ENCODE results near the gene BLM.

DNA sequence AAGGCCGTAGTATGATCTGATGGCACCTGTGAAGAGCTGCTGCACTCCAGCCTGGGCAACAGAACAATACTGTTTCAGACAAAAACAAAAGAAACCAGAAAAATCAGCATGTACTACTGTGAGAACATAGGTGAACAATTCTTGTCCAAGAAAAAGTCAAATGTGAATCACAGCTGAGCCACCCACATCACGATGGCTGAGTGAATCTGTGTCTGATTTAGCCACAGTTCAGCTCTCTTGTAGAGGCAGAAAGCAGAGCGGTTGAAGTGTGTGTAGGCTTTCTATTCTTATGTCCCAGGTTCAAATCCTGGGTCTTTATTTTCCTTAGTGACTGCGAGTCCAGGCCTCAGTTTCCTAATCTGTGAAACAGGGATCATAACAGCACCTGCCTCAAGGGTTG lies 146.8 kb downstream of the BLM start:
- TF ChIP-seq, protein P1, sequence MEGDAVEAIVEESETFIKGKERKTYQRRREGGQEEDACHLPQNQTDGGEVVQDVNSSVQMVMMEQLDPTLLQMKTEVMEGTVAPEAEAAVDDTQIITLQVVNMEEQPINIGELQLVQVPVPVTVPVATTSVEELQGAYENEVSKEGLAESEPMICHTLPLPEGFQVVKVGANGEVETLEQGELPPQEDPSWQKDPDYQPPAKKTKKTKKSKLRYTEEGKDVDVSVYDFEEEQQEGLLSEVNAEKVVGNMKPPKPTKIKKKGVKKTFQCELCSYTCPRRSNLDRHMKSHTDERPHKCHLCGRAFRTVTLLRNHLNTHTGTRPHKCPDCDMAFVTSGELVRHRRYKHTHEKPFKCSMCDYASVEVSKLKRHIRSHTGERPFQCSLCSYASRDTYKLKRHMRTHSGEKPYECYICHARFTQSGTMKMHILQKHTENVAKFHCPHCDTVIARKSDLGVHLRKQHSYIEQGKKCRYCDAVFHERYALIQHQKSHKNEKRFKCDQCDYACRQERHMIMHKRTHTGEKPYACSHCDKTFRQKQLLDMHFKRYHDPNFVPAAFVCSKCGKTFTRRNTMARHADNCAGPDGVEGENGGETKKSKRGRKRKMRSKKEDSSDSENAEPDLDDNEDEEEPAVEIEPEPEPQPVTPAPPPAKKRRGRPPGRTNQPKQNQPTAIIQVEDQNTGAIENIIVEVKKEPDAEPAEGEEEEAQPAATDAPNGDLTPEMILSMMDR (IDR thresholded peaks at IDR 0.05) = no peak
- no peak for TF ChIP-seq EZH2 (IDR thresholded peaks at IDR 0.05)

Data from neural progenitor cell (in vitro differentiated cells).